Ovary (tissue), 9 donors: ENCODE results near the gene ATG9B. TPM values are rescaled to one million over a fixed set of nuclear protein-coding genes. Genes with fewer than 3 reads are reported as not detected.

ENCODE experiments used
- DNase-seq, 5 donors: peaks; one replicate each; pipeline ENCODE4 v3.0.0-alpha.2; 2019 to 2020
- H3K27ac ChIP-seq, 2 donors: fragments of 200-600 bp; one replicate each; pipeline versions ENCODE4 v1.5.1 to v1.8.0; 2019 to 2022
- H3K27me3 ChIP-seq: fragments of 200-600 bp; one replicate; pipeline ENCODE4 v1.8.0; 2022
- H3K36me3 ChIP-seq: fragments of 200-600 bp; sonication (generic); one replicate; pipeline ENCODE4 v1.5.1; 2019
- H3K4me1 ChIP-seq: one replicate; pipeline ENCODE4 v1.8.1; 2013; ENCODE audit warnings: mild to moderate bottlenecking, moderate library complexity; ENCODE audit not compliant: insufficient read depth
- H3K4me3 ChIP-seq: fragments of 200-600 bp; sonication (generic); one replicate; pipeline ENCODE4 v1.5.1; 2017
- H3K9me3 ChIP-seq, 2 donors: fragments of 200-600 bp in 1 of 2; sonication (generic) in 1 of 2; one replicate each; pipeline versions ENCODE4 v1.5.1 to v1.8.1; 2013 to 2019; ENCODE audit warnings: mild to moderate bottlenecking in 1 of 2, moderate library complexity in 1 of 2
- EP300 ChIP-seq: sonication (generic); formaldehyde crosslinking; IDR thresholded peaks from one replicate; pipeline ENCODE4 v1.6.1; 2017; ENCODE audit warnings: antibody characterized with exemption
- POLR2A ChIP-seq: fragments of 450-650 bp; IDR thresholded peaks from one replicate; pipeline ENCODE4 v1.6.1; 2017; ENCODE audit warnings: antibody characterized with exemption, mild to moderate bottlenecking, moderate library complexity
- WGBS, 3 donors: extraction: QIAGEN DNeasy Blood & Tissue Kit in 1 of 3; methylation state at CpG; one replicate each; pipeline versions ENCODE4 v1.1.5 to v1.1.7; 2013 to 2017; 5-methylcytosine and 5-hydroxymethylcytosine counted together
- intact Hi-C, 4 donors: fragments of 100-400 bp; cut with DNase I; formaldehyde crosslinking; loops; one replicate each; pipeline versions ENCODE4 v1.11.0 to v1.15.1; 2022 to 2023
- polyA plus RNA-seq, 2 donors: library from polyadenylated mRNA; stranded (reverse); fragments of 200-250 nt in 1 of 2; fragments of 350-450 nt in 1 of 2; fragmentation: Illumina TruSeq in 1 of 2; extraction: RNeasy Lipid Tissue Mini Kit (QIAGEN cat#74804) in 1 of 2; gene quantifications; one replicate each; pipeline ENCODE4 v1.2.3, GENCODE V29; 2013 to 2014
- total RNA-seq, 7 donors: library from RNA; depleted of rRNA in 2 of 7; stranded (reverse); fragments of >200 nt in 2 of 7; fragmentation: NEBNext Ultra II Directional in 3 of 7; extraction: Animal tissue kit (Norgen Biotek cat#: 25700) in 3 of 7; gene quantifications; one replicate each; pipeline versions ENCODE4 v1.1.0 to v1.2.4, GENCODE V29; 2016 to 2023
- TF ChIP-seq, protein P1 (sequence below), 3 donors: fragments of 450-650 bp in 2 of 3; fragments of 200-600 bp in 1 of 3; IDR thresholded peaks; one replicate each; pipeline versions ENCODE4 v1.5.1 to v1.8.0; 2016 to 2022; ENCODE audit warnings: antibody characterized with exemption in 3 of 3, mild to moderate bottlenecking in 1 of 3
- donor health status: DM: no; HTN: no; CAD: no; lungs with moderate emphysema.
- donor health status: DM: no; HTN: no; CAD: no.
- donor health status: Bipolar disorder and iron deficiency.
- donor health status: DM: yes; HTN: yes; CAD: no.
- donor health status: DM: no; HTN: no; CAD: no.
- donor health status: DM: yes; HTN: yes; CAD: no.

The ATG9B gene
- total and polyA plus RNA-seq, 9 donors: 0.03 to 1.0 (median 0.35) TPM

GRCh38 chr7:150978126-150978789 is 46.0 kb downstream of the ATG9B start, which contains the start of gene KCNH2:
TSS of gene KCNH2 (minus strand) at chr7:150978321. CDS start at chr7:150977913, 408 bp downstream.
- Histone ChIP-seq H3K27me3 (no peaks in the 10 kb centered on the region), H3K9me3 (no peaks in the 10 kb centered on the region), H3K4me1 (peaks cover 18% of the 10 kb centered on the region), H3K4me3 (peak within 1 kb of the TSS; percentile 46), H3K36me3 (no peaks in the 10 kb centered on the region), H3K27ac (no peak within 1 kb of the TSS)
- intact Hi-C loops: loop anchor here in 1 of 4 donors (10.0 kb wide), 1 partner anchor 193 kb away; no protein-coding TSS in a partner anchor
- TF ChIP-seq POLR2A: no peak
- no peak for TF ChIP-seq EP300
- TF ChIP-seq, protein P1, sequence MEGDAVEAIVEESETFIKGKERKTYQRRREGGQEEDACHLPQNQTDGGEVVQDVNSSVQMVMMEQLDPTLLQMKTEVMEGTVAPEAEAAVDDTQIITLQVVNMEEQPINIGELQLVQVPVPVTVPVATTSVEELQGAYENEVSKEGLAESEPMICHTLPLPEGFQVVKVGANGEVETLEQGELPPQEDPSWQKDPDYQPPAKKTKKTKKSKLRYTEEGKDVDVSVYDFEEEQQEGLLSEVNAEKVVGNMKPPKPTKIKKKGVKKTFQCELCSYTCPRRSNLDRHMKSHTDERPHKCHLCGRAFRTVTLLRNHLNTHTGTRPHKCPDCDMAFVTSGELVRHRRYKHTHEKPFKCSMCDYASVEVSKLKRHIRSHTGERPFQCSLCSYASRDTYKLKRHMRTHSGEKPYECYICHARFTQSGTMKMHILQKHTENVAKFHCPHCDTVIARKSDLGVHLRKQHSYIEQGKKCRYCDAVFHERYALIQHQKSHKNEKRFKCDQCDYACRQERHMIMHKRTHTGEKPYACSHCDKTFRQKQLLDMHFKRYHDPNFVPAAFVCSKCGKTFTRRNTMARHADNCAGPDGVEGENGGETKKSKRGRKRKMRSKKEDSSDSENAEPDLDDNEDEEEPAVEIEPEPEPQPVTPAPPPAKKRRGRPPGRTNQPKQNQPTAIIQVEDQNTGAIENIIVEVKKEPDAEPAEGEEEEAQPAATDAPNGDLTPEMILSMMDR (IDR thresholded peaks at IDR 0.05): no peak
- peak in 3 of 5 donors; percentile 66 to 74 (median 70) for DNase-seq
- 1% methylated on average over 39 to 81 of the region's 81 CpGs for WGBS, 3 donors

DNA sequence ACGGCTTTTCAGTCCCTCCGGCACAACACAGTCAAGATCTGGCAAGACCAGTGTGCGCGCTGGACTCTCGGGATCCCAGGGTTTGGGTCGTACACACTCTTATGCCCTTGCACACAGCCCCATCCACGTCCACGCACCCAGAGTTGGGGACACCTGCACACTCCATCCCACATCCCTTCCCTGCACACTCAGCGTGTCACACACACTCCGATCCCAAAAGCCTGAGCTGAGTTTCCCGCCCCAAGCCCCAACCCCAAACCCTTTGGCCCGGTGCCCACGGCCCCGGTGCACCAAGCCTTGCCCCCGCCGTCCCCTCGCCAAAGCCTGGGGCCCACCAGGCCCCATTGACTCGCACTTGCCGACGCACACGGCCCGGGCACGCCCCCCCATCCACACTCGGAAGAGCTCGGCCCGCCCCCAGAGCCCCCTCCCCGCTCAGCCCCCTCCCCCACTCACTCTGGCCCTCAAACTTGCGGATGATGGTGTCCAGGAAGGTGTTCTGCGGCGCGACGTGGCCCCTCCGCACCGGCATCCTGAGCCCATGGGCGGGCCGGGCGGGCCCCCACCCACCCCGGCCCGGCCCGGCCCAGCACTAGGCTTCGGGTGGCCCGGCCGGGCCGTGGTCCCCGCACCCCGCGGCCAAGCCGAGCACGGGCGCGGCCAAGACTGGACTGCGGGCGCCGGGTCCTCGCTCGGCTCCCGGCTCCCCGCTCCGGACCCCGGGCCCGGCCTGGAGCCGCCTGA is 46.7 kb downstream of the ATG9B start:
- no peak overlapping the region for H3K27ac ChIP-seq
- no peaks in the 10 kb centered on the region for H3K9me3 ChIP-seq
- H3K4me3 ChIP-seq: peak overlapping the region; percentile 46
- H3K4me1 ChIP-seq: peaks cover 18% of the 10 kb centered on the region
- DNase-seq: no peak
- no peaks in the 10 kb centered on the region for H3K27me3 ChIP-seq
- H3K36me3 ChIP-seq: no peaks in the 10 kb centered on the region
- no peak for TF ChIP-seq POLR2A
- TF ChIP-seq EP300: no peak
- TF ChIP-seq, protein P1 (IDR thresholded peaks at IDR 0.05): no peak
- 2 to 3% (median 3%) methylated on average over 45 to 62 of the region's 62 CpGs for WGBS, 3 donors
- intact Hi-C loops: loop anchor here in 1 of 4 donors (10.0 kb wide), 1 partner anchor 193 kb away; no protein-coding TSS in a partner anchor

- H3K4me1 ChIP-seq: peaks cover 22% of the 10 kb centered on the region
- no peak for DNase-seq
- no peaks in the 10 kb centered on the region for H3K9me3 ChIP-seq
- WGBS, 3 donors: 33 to 38% (median 37%) methylated on average over 12 to 13 of the region's 13 CpGs
- intact Hi-C loops: loop anchor here in 1 of 4 donors (10.0 kb wide), 1 partner anchor 192 kb away; no protein-coding TSS in a partner anchor
- no peaks in the 10 kb centered on the region for H3K36me3 ChIP-seq
- H3K4me3 ChIP-seq: peak overlapping the region; percentile 46
- no peak overlapping the region for H3K27ac ChIP-seq
- no peak for TF ChIP-seq POLR2A
- no peak for TF ChIP-seq EP300
- TF ChIP-seq, protein P1 (IDR thresholded peaks at IDR 0.05): no peak
- H3K27me3 ChIP-seq: no peaks in the 10 kb centered on the region
Observed at GRCh38 chr7:150976529-150977381, 47.5 kb downstream of the ATG9B start.
